Parathyroid adenoma (tissue), 2 donors: Measurements from ENCODE around the gene OBSCN.

Experiments
- H2AFZ ChIP-seq: fragments of 300-600 bp; sonication (generic); one replicate; pipeline ENCODE4 v1.7.0; 2017; ENCODE audit warnings: antibody characterized with exemption, mild to moderate bottlenecking
- H3K27ac ChIP-seq: fragments of 300-600 bp; sonication (generic); one replicate; pipeline ENCODE4 v1.7.0; 2017
- H3K27me3 ChIP-seq: fragments of 300-600 bp; sonication (generic); one replicate; pipeline ENCODE4 v1.7.0; 2017; ENCODE audit warnings: low read length; ENCODE audit not compliant: control insufficient read depth, insufficient read depth
- H3K36me3 ChIP-seq: fragments of 300-600 bp; sonication (generic); one replicate; pipeline ENCODE4 v1.7.0; 2017; ENCODE audit warnings: low read length; ENCODE audit not compliant: control insufficient read depth, insufficient read depth
- H3K4me1 ChIP-seq: fragments of 300-600 bp; sonication (generic); one replicate; pipeline ENCODE4 v1.7.0; 2017; ENCODE audit warnings: control low read depth
- H3K4me2 ChIP-seq: fragments of 300-600 bp; sonication (generic); one replicate; pipeline ENCODE4 v1.7.0; 2017; ENCODE audit warnings: low read length
- H3K4me3 ChIP-seq: fragments of 300-600 bp; sonication (generic); one replicate; pipeline ENCODE4 v1.7.0; 2017; ENCODE audit warnings: low read depth, low read length
- H3K79me2 ChIP-seq: fragments of 300-600 bp; sonication (generic); one replicate; pipeline ENCODE4 v1.7.0; 2017; ENCODE audit warnings: control low read depth
- H3K9ac ChIP-seq: fragments of 300-600 bp; sonication (generic); one replicate; pipeline ENCODE4 v1.7.0; 2017; ENCODE audit warnings: mild to moderate bottlenecking
- H3K9me3 ChIP-seq: fragments of 300-600 bp; sonication (generic); one replicate; pipeline ENCODE4 v1.7.0; 2017; ENCODE audit warnings: low read length; ENCODE audit not compliant: control insufficient read depth
- TF ChIP-seq, protein P1 (sequence below): fragments of 300-600 bp; sonication (generic); IDR thresholded peaks from one replicate; pipeline ENCODE4 v1.7.0; 2017; ENCODE audit warnings: antibody characterized with exemption, mild to moderate bottlenecking
- donor health status: primary hyperparathyroidism.

Gene OBSCN

DNA sequence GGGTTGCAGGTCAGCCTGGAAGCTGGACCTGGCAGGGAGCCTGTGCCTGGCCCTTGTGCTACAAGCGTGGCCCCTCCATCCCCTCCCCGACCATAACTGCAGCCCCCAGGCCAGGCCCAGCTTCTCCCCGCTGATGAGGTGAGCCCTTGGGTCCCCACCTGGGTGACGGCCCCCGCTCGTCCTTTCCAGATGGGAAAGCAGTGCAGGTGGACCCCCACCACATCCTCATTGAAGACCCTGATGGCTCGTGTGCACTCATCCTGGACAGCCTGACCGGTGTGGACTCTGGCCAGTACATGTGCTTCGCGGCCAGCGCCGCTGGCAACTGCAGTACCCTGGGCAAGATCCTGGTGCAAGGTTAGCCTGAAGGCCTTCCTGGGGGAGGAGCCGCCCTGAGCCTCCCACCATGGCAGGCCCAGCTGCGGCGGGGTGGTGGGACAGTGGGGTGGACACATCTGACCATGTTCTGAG lies 141.9 kb downstream of the OBSCN start:
- Histone ChIP-seq H3K4me3 (no peak overlapping the region), H3K4me2 (no peak overlapping the region), H3K4me1 (no peaks in the 10 kb centered on the region), H3K9ac (no peak overlapping the region), H3K79me2 (no peaks in the 10 kb centered on the region), H3K9me3 (no peaks in the 10 kb centered on the region), H3K27ac (no peak overlapping the region), H2AFZ (no peak overlapping the region), H3K27me3 (no peaks in the 10 kb centered on the region), H3K36me3 (no peaks in the 10 kb centered on the region)
- TF ChIP-seq, protein P1, sequence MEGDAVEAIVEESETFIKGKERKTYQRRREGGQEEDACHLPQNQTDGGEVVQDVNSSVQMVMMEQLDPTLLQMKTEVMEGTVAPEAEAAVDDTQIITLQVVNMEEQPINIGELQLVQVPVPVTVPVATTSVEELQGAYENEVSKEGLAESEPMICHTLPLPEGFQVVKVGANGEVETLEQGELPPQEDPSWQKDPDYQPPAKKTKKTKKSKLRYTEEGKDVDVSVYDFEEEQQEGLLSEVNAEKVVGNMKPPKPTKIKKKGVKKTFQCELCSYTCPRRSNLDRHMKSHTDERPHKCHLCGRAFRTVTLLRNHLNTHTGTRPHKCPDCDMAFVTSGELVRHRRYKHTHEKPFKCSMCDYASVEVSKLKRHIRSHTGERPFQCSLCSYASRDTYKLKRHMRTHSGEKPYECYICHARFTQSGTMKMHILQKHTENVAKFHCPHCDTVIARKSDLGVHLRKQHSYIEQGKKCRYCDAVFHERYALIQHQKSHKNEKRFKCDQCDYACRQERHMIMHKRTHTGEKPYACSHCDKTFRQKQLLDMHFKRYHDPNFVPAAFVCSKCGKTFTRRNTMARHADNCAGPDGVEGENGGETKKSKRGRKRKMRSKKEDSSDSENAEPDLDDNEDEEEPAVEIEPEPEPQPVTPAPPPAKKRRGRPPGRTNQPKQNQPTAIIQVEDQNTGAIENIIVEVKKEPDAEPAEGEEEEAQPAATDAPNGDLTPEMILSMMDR, result no peak

DNA sequence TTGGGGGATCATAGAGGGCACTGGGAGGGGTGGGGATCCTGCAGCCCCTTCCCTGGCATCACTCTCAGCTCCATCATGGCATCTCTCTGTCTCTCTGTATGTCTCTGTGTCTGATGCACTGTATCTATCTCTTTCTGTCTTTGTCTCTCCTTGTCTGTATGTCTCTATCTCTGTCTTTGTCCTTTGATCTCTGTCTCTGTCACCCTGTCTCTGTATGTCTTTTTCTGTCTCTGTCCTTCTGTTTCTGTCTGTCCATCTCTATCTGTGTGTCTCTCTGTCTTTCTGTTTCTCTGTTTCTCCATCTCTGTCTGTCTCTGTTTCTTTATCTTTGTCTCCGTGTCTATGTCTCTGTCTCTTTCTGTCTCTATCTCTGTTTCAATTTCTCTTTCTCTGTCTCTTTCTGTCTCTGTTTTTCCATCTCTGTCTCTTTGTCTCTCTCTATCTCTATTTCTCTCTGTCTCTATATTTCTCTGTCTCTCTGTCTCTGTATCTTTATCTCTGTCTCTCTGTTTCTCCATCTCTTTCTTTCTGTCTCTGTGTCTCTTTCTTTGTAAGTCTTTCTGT lies 142.4 kb downstream of the OBSCN start:
- H3K4me1 ChIP-seq, result no peaks in the 10 kb centered on the region
- no peaks in the 10 kb centered on the region for H3K36me3 ChIP-seq
- TF ChIP-seq, protein P1, result no peak

DNA sequence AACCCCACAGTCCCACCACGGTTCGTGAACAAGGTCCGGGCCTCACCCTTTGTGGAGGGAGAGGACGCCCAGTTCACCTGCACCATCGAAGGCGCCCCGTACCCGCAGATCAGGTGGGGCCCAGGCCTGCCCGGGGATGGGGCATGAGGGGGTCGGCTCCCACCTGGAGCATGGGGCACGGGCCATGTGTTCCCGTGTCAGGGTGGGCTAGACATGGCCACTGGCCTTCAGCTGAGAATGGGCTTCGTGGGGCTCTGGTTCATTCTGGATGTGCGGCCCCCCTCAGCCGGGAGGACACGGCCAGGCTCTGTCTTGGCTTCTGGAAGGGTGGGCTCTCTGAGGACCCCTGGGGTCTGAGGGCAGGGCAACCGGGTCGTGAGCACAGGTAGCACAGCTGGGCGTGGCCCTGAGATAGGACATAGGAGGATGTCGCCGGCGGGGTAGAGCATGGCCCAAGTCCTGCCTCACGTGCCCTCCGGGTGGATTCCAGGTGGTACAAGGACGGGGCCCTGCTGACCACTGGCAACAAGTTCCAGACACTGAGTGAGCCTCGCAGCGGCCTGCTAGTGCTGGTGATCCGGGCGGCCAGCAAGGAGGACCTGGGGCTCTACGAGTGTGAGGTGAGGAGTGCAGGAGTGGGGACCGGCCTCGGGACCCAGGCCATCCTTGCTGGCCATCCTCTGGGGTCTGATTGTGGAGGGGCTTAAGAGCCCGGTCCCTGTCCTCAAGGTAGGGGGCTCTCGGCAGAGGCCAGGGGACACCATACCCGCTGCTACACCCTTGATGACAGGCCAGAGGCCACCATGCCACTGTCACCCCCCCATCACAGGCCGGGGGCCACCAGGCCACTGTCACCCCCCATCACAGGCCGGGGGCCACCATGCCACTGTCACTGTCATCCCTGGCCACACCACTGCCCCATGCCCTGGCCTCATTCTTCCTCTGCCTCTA lies 143.3 kb downstream of the OBSCN start:
- H3K27me3 ChIP-seq, result no peaks in the 10 kb centered on the region
- no peaks in the 10 kb centered on the region for H3K4me1 ChIP-seq
- H3K36me3 ChIP-seq, result no peaks in the 10 kb centered on the region
- no peak overlapping the region for H2AFZ ChIP-seq
- no peak overlapping the region for H3K4me2 ChIP-seq
- H3K4me3 ChIP-seq, result no peak overlapping the region
- H3K9ac ChIP-seq, result no peak overlapping the region
- H3K79me2 ChIP-seq, result no peaks in the 10 kb centered on the region
- TF ChIP-seq, protein P1, result no peak
- H3K27ac ChIP-seq, result no peak overlapping the region
- H3K9me3 ChIP-seq, result no peaks in the 10 kb centered on the region

More for the DNA sequence above, 142.4 kb downstream of the OBSCN start:
- Histone ChIP-seq H3K27ac (no peak overlapping the region), H3K79me2 (no peaks in the 10 kb centered on the region), H3K9ac (no peak overlapping the region), H3K27me3 (no peaks in the 10 kb centered on the region), H3K9me3 (no peaks in the 10 kb centered on the region), H3K4me2 (no peak overlapping the region), H3K4me3 (no peak overlapping the region), H2AFZ (no peak overlapping the region)

- H3K4me2 ChIP-seq, result no peak overlapping the region
- TF ChIP-seq, protein P1, result no peak
- H3K79me2 ChIP-seq, result no peaks in the 10 kb centered on the region
- H3K4me3 ChIP-seq, result no peak overlapping the region
- H3K36me3 ChIP-seq, result no peaks in the 10 kb centered on the region
- H3K27me3 ChIP-seq, result no peaks in the 10 kb centered on the region
- H3K9ac ChIP-seq, result no peak overlapping the region
- H3K4me1 ChIP-seq, result no peaks in the 10 kb centered on the region
- H3K9me3 ChIP-seq, result no peaks in the 10 kb centered on the region
- no peak overlapping the region for H3K27ac ChIP-seq
- H2AFZ ChIP-seq, result no peak overlapping the region
Observed at GRCh38 chr1:228351850-228352249, 144.0 kb downstream of the OBSCN start.
